ENCODE results near the gene ADCY4. TPM values are rescaled to one million over a fixed set of nuclear protein-coding genes. Genes with fewer than 3 reads are reported as not detected.
A peak's percentile ranks its signal among the peaks of the same experiment; 100 is the strongest.

ADCY4 gene
- total and polyA plus RNA-seq, 2 of the 13 experiments (the other 11 are each of a cell fraction or from before 2014, with no cell fraction given), result 0.03 TPM; not detected in 1

GRCh38 chr14:24332268-24332993 is 2.4 kb downstream of the ADCY4 start (continued):
- 0 out of 2 replicates have a peak, but pooled peaks have one; percentile 38 for TF ChIP-seq RFXANK (CRISPR knock-in tag; IDR thresholded peaks at IDR 0.05)
- no peak for TF ChIP-seq ZSCAN30 (CRISPR knock-in tag; IDR thresholded peaks at IDR 0.05)
- peak; percentile 98 for TF ChIP-seq RNF2 (conservative IDR thresholded peaks at IDR 0.05; ENCODE audit: low read depth)
- TF ChIP-seq TRIM24 (CRISPR knock-in tag; IDR thresholded peaks at IDR 0.05), result no peak
- TF ChIP-seq ZNF543 (CRISPR knock-in tag; IDR thresholded peaks at IDR 0.05), result peak; percentile 98
- peak; percentile 83 for TF ChIP-seq ERF (CRISPR knock-in tag; IDR thresholded peaks at IDR 0.05)
- TF ChIP-seq KAT2B (IDR thresholded peaks at IDR 0.05; ENCODE audit: borderline replicate concordance, low read depth, low read length), result no peak
- 0 out of 2 replicates have a peak, but pooled peaks have one; percentile 18 for TF ChIP-seq PPARG (CRISPR knock-in tag; conservative IDR thresholded peaks at IDR 0.05)
- TF ChIP-seq ZNF275 (CRISPR knock-in tag; IDR thresholded peaks at IDR 0.05; ENCODE audit: borderline replicate concordance), result peak; percentile 61; the same call in 1 of the 2 replicates
- TF ChIP-seq SP5 (CRISPR knock-in tag; IDR thresholded peaks at IDR 0.05; ENCODE audit: borderline replicate concordance, low read depth), result peak; percentile 36
- TF ChIP-seq, protein P1, sequence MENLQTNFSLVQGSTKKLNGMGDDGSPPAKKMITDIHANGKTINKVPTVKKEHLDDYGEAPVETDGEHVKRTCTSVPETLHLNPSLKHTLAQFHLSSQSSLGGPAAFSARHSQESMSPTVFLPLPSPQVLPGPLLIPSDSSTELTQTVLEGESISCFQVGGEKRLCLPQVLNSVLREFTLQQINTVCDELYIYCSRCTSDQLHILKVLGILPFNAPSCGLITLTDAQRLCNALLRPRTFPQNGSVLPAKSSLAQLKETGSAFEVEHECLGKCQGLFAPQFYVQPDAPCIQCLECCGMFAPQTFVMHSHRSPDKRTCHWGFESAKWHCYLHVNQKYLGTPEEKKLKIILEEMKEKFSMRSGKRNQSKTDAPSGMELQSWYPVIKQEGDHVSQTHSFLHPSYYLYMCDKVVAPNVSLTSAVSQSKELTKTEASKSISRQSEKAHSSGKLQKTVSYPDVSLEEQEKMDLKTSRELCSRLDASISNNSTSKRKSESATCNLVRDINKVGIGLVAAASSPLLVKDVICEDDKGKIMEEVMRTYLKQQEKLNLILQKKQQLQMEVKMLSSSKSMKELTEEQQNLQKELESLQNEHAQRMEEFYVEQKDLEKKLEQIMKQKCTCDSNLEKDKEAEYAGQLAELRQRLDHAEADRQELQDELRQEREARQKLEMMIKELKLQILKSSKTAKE (CRISPR knock-in tag; IDR thresholded peaks at IDR 0.05; ENCODE audit: borderline replicate concordance), result peak; percentile 85
- no peak for TF ChIP-seq AKNA (CRISPR knock-in tag; IDR thresholded peaks at IDR 0.05; ENCODE audit: borderline replicate concordance)
- no peak for TF ChIP-seq HNRNPK (IDR thresholded peaks at IDR 0.05; ENCODE audit: low read depth, low read length, poor library complexity, severe bottlenecking)
- peak; percentile 96 for TF ChIP-seq ZNF589 (CRISPR knock-in tag; conservative IDR thresholded peaks at IDR 0.05)
- peak; percentile 69 for TF ChIP-seq ZNF7 (CRISPR knock-in tag; IDR thresholded peaks at IDR 0.05)
- no peak for TF ChIP-seq RFX1 (IDR thresholded peaks at IDR 0.05)
- TF ChIP-seq, protein P2, sequence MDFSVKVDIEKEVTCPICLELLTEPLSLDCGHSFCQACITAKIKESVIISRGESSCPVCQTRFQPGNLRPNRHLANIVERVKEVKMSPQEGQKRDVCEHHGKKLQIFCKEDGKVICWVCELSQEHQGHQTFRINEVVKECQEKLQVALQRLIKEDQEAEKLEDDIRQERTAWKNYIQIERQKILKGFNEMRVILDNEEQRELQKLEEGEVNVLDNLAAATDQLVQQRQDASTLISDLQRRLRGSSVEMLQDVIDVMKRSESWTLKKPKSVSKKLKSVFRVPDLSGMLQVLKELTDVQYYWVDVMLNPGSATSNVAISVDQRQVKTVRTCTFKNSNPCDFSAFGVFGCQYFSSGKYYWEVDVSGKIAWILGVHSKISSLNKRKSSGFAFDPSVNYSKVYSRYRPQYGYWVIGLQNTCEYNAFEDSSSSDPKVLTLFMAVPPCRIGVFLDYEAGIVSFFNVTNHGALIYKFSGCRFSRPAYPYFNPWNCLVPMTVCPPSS (IDR thresholded peaks at IDR 0.05), result no peak
- 0 out of 2 replicates have a peak, but pooled peaks have one; percentile 66 for TF ChIP-seq ZFP82 (CRISPR knock-in tag; IDR thresholded peaks at IDR 0.05; ENCODE audit: borderline replicate concordance)
- peak; percentile 85 for TF ChIP-seq ZFP41 (CRISPR knock-in tag; IDR thresholded peaks at IDR 0.05; ENCODE audit: borderline replicate concordance)
- TF ChIP-seq ZNF616 (CRISPR knock-in tag; IDR thresholded peaks at IDR 0.05; ENCODE audit: low read depth), result peak; percentile 92; the same call in 1 of the 2 replicates
- TF ChIP-seq RFX5 (IDR thresholded peaks at IDR 0.05; ENCODE audit: low read depth, low read length), result no peak

Measured in HepG2 (cell line).